GM12878 (cell line): ENCODE results near the gene KRTAP10-8. TPM values are rescaled to one million over a fixed set of nuclear protein-coding genes. Genes with fewer than 3 reads are reported as not detected.

ENCODE experiments used
- ATAC-seq: fragments of 200-7000 bp; cut with Tn5 transposase; 3 replicates; pipeline ENCODE4 v1.9.1; 2020; ENCODE audit warnings: mild to moderate bottlenecking, moderate library complexity
- BruUV-seq: library from RNA; stranded (reverse); fragments of 400-500 nt; replicated peaks from 2 replicates; lab custom pipeline; 2021; lab: Mats Ljungman, UMichigan
- CTCF ChIA-PET: fragments of 300-600 bp; sonication (Branson Sonifier 250); formaldehyde crosslinking; extraction: SDS; loops from one replicate; lab custom pipeline; 2021; ENCODE audit warnings: inconsistent platforms; lab: Yijun Ruan, JAX
- POLR2A ChIA-PET: fragments of 350-600 bp; formaldehyde crosslinking; extraction: SDS; loops from one replicate; lab custom pipeline; 2021; ENCODE audit warnings: inconsistent platforms; lab: Charles Lee
- RAD21 ChIA-PET: fragments of 300-600 bp; sonication (Branson Sonifier 250); formaldehyde crosslinking; loops from one replicate; lab custom pipeline; 2023; ENCODE audit warnings: antibody characterized with exemption; ENCODE audit not compliant: unreplicated experiment; lab: Charles Lee
- SMC1A ChIA-PET: fragments of 300-600 bp; sonication (Branson Sonifier 250); formaldehyde crosslinking; loops from one replicate; lab custom pipeline; 2023; ENCODE audit not compliant: unreplicated experiment, uncharacterized antibody; lab: Charles Lee
- DNase-seq: peaks from one replicate; pipeline ENCODE4 v3.0.0-alpha.2; 2011; ENCODE audit warnings: low read depth, low spot score
- FAIRE-seq: peaks from 3 replicates; lab custom pipeline; 2011; peaks lifted over from hg19 to GRCh38; lab: Jason Lieb, UNC
- H2AFZ ChIP-seq: 2 replicates; pipeline ENCODE4 v1.6.0; 2011; ENCODE audit warnings: low read depth, low read length, control low read depth; ENCODE audit not compliant: control insufficient read depth
- H3K27ac ChIP-seq: 2 replicates; pipeline ENCODE4 v1.5.1; 2011; ENCODE audit warnings: control low read depth; ENCODE audit not compliant: control insufficient read depth, insufficient read depth
- H3K27me3 ChIP-seq, 2 experiments: replicated peaks in 1 of 2; 2 replicates each; pipeline versions ENCODE4 v1.6.0 to v1.6.1; 2011; ENCODE audit warnings: low read length in 1 of 2; ENCODE audit not compliant: control insufficient read depth in 2 of 2, insufficient read depth in 2 of 2
- H3K36me3 ChIP-seq, 2 experiments: 2 replicates each; pipeline ENCODE4 v1.5.1; 2011; ENCODE audit warnings: low read length in 1 of 2; ENCODE audit not compliant: control insufficient read depth in 2 of 2, insufficient read depth in 2 of 2
- H3K4me1 ChIP-seq: 2 replicates; pipeline ENCODE4 v1.6.1; 2011; ENCODE audit warnings: mild to moderate bottlenecking, low read length, moderate library complexity, mixed read lengths; ENCODE audit not compliant: control insufficient read depth, insufficient read depth
- H3K4me2 ChIP-seq: 2 replicates; pipeline ENCODE4 v1.6.0; 2011; ENCODE audit warnings: control low read depth; ENCODE audit not compliant: control insufficient read depth, insufficient read depth
- H3K4me3 ChIP-seq: fragments of 200-600 bp; sonication (generic); 2 replicates; pipeline ENCODE4 v1.5.1; 2016
- H3K79me2 ChIP-seq: 2 replicates; pipeline ENCODE4 v1.6.0; 2011; ENCODE audit warnings: low read length; ENCODE audit not compliant: control insufficient read depth, insufficient read depth
- H3K9ac ChIP-seq: 2 replicates; pipeline ENCODE4 v1.8.0; 2011; ENCODE audit warnings: low read length, control low read depth, mixed read lengths; ENCODE audit not compliant: control insufficient read depth, insufficient read depth
- H3K9me3 ChIP-seq: replicated peaks from 3 replicates; pipeline ENCODE4 v1.5.1; 2011; ENCODE audit warnings: mild to moderate bottlenecking, low read length; ENCODE audit not compliant: control insufficient read depth, insufficient read depth
- H4K20me1 ChIP-seq: 2 replicates; pipeline ENCODE4 v1.6.0; 2011; ENCODE audit not compliant: control insufficient read depth, insufficient read depth
- CEBPB ChIP-seq, 2 experiments: fragments of 150-350 bp in 1 of 2; IDR thresholded peaks; 2 replicates each; pipeline ENCODE4 v1.6.1; 2012 to 2014; ENCODE audit warnings: low read depth in 2 of 2, low read length in 2 of 2, borderline replicate concordance in 1 of 2, inconsistent platforms in 1 of 2
- CREB1 ChIP-seq: IDR thresholded peaks from 2 replicates; pipeline ENCODE4 v1.6.1; 2012; ENCODE audit warnings: low read depth, mild to moderate bottlenecking, inconsistent platforms
- IKZF1 ChIP-seq: fragments of 450-650 bp; conservative IDR thresholded peaks from 2 replicates; pipeline ENCODE4 v1.6.1; 2017; ENCODE audit warnings: antibody characterized with exemption, mild to moderate bottlenecking
- IRF4 ChIP-seq: IDR thresholded peaks from 2 replicates; pipeline ENCODE4 v1.6.1; 2011; ENCODE audit warnings: low read depth, low read length
- NFYB ChIP-seq: IDR thresholded peaks from 2 replicates; pipeline ENCODE4 v1.6.1; 2011; ENCODE audit warnings: low read depth, mild to moderate bottlenecking, low read length, improper control_type of control experiment, moderate library complexity; ENCODE audit not compliant: insufficient read depth
- POLR2A ChIP-seq: IDR thresholded peaks from 2 replicates; pipeline ENCODE4 v1.6.1; 2011; ENCODE audit warnings: low read depth, mild to moderate bottlenecking, low read length
- STAT1 ChIP-seq: fragments of 450-650 bp; conservative IDR thresholded peaks from 2 replicates; pipeline ENCODE4 v1.6.1; 2014; ENCODE audit warnings: antibody characterized with exemption, mild to moderate bottlenecking
- TCF3 ChIP-seq: IDR thresholded peaks from 2 replicates; pipeline ENCODE4 v1.6.1; 2012; ENCODE audit warnings: low read depth, mild to moderate bottlenecking, low read length, borderline replicate concordance; ENCODE audit not compliant: insufficient read depth
- ZNF384 ChIP-seq: IDR thresholded peaks from 2 replicates; pipeline ENCODE4 v1.6.1; 2012; ENCODE audit warnings: low read depth, mild to moderate bottlenecking, low read length, improper control_type of control experiment, borderline replicate concordance
- ZZZ3 ChIP-seq: IDR thresholded peaks from 2 replicates; pipeline ENCODE4 v1.6.1; 2011; ENCODE audit warnings: low read depth; ENCODE audit not compliant: control insufficient read depth, insufficient read length
- WGBS: methylation state at CpG from one replicate; pipeline ENCODE4 v1.1.6; 2016; ENCODE audit warnings: low lambda C conversion rate; ENCODE audit not compliant: insufficient replicate concordance, insufficient coverage; ENCODE audit errors: missing lambda C conversion rate; 5-methylcytosine and 5-hydroxymethylcytosine counted together
- in situ Hi-C: fragments of 300-500 bp; cut with MboI; formaldehyde crosslinking; loops from 9 replicates; pipeline ENCODE4 v1.14.3; 2018; ENCODE audit warnings: mixed read lengths
- intact Hi-C: fragments of 100-400 bp; cut with micrococcal nuclease; formaldehyde crosslinking; loops from one replicate; pipeline ENCODE4 v1.14.2; 2022; ENCODE audit not compliant: unreplicated experiment
- polyA plus RNA-seq, 11 experiments: library from polyadenylated mRNA; depleted of rRNA in 4 of 11; unstranded in 6 of 11; stranded (reverse) in 5 of 11; fragments of >200 nt; fragmentation: Nextera tagmentation in 4 of 11; fragmentation: Illumina TruSeq in 1 of 11; extraction: Ambion mirVana in 4 of 11; extraction: Trizol in 1 of 11; gene quantifications; 1 replicate in 1 of 11; 2 replicates in 10 of 11; pipeline versions ENCODE4 v1.2.1 to v1.2.3, GENCODE V29; 2011 to 2016; ENCODE audit warnings: inconsistent platforms in 2 of 11, missing spikeins in 2 of 11, low read depth in 1 of 11
- total RNA-seq, 4 experiments: library from RNA; depleted of rRNA in 3 of 4; stranded (reverse); fragments of >200 nt in 3 of 4; fragmentation: Illumina TruSeq in 1 of 4; extraction: Trizol in 1 of 4; gene quantifications; 2 replicates each; pipeline versions ENCODE4 v1.2.1 to v1.2.3, GENCODE V29; 2013 to 2021
- TF ChIP-seq, protein P1 (sequence below): fragments of 450-650 bp; IDR thresholded peaks from 2 replicates; pipeline ENCODE4 v1.6.1; 2017; ENCODE audit warnings: low read depth, mild to moderate bottlenecking, moderate library complexity
- TF ChIP-seq, protein P2 (sequence below): IDR thresholded peaks from 2 replicates; pipeline ENCODE4 v1.6.1; 2011; ENCODE audit warnings: low read depth, mild to moderate bottlenecking, low read length, moderate library complexity, borderline replicate concordance; ENCODE audit errors: extremely low read depth
- TF ChIP-seq, protein P3 (sequence below): fragments of 450-650 bp; IDR thresholded peaks from 2 replicates; pipeline ENCODE4 v1.6.1; 2017; ENCODE audit warnings: mild to moderate bottlenecking, moderate library complexity

Gene KRTAP10-8
- total and polyA plus RNA-seq, 10 of the 15 experiments (the other 5 are each of a cell fraction or from before 2014, with no cell fraction given): not detected

DNA sequence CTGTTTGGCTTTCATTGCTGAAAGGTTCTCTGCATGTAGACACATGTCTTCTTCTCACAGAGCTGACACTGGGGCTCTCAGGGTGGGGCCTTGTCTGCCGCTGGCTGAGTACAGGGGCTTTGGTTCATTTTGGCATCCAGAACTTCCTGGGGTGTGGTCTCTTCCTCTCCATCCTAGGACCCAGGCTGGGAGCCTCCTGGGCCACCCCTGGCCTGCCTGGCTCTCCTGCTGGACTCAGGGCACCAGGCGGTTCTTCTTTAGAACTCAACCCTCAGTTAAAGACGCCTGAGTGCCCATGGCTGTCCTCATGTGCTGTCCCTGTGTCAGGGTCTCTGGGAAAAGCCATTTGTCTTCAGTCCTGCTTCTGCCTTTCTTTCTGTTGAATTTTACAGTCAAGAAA, 26.0 kb upstream of the KRTAP10-8 start (continued):
- no peak for TF ChIP-seq CEBPB (IDR thresholded peaks at IDR 0.05; ENCODE audit: borderline replicate concordance in 1 of 2, low read depth in 2 of 2, low read length in 2 of 2)
- TF ChIP-seq CREB1: no peak
- no peak for TF ChIP-seq TCF3
- no peak for TF ChIP-seq POLR2A
- TF ChIP-seq, protein P1, sequence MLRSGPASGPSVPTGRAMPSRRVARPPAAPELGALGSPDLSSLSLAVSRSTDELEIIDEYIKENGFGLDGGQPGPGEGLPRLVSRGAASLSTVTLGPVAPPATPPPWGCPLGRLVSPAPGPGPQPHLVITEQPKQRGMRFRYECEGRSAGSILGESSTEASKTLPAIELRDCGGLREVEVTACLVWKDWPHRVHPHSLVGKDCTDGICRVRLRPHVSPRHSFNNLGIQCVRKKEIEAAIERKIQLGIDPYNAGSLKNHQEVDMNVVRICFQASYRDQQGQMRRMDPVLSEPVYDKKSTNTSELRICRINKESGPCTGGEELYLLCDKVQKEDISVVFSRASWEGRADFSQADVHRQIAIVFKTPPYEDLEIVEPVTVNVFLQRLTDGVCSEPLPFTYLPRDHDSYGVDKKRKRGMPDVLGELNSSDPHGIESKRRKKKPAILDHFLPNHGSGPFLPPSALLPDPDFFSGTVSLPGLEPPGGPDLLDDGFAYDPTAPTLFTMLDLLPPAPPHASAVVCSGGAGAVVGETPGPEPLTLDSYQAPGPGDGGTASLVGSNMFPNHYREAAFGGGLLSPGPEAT: no peak
- TF ChIP-seq, all 136 proteins: peak for 0

DNA sequence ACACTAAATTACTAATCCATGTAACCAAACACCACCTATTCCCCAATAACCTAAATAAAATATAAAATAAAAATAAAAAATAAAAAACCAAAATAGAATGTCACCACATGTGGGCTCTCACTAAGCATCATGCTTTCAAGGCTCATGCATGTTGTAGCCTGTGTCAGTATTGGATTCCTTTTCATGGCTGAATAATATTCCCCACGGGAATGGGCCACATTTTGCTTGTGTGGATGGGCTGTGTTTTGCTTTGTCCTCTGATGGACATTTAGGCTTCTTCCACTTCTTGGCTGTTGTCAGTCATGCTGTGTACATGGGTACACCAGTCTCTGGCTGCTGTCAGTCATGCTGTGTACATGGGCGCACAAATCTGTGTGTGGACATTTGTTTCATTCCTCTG, 22.8 kb upstream of the KRTAP10-8 start:
- no peak for DNase-seq
- intact Hi-C loops: no loop called here
- POLR2A ChIA-PET: no interaction called here
- Histone ChIP-seq H3K27me3 (no peaks in the 10 kb centered on the region), H3K9me3 (no peaks in the 10 kb centered on the region), H3K27ac (no peak overlapping the region), H3K79me2 (no peaks in the 10 kb centered on the region)
- WGBS: 32% methylated on average over 2 of the region's 2 CpGs
- no peak for TF ChIP-seq ZNF384
- no peak for TF ChIP-seq NFYB
- no peak for TF ChIP-seq ZZZ3
- no peak for TF ChIP-seq IKZF1
- TF ChIP-seq, protein P2, sequence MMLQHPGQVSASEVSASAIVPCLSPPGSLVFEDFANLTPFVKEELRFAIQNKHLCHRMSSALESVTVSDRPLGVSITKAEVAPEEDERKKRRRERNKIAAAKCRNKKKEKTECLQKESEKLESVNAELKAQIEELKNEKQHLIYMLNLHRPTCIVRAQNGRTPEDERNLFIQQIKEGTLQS: no peak
- TF ChIP-seq IRF4: no peak
- TF ChIP-seq CEBPB (IDR thresholded peaks at IDR 0.05; ENCODE audit: borderline replicate concordance in 1 of 2, low read depth in 2 of 2, low read length in 2 of 2): no peak
- TF ChIP-seq, protein P3, sequence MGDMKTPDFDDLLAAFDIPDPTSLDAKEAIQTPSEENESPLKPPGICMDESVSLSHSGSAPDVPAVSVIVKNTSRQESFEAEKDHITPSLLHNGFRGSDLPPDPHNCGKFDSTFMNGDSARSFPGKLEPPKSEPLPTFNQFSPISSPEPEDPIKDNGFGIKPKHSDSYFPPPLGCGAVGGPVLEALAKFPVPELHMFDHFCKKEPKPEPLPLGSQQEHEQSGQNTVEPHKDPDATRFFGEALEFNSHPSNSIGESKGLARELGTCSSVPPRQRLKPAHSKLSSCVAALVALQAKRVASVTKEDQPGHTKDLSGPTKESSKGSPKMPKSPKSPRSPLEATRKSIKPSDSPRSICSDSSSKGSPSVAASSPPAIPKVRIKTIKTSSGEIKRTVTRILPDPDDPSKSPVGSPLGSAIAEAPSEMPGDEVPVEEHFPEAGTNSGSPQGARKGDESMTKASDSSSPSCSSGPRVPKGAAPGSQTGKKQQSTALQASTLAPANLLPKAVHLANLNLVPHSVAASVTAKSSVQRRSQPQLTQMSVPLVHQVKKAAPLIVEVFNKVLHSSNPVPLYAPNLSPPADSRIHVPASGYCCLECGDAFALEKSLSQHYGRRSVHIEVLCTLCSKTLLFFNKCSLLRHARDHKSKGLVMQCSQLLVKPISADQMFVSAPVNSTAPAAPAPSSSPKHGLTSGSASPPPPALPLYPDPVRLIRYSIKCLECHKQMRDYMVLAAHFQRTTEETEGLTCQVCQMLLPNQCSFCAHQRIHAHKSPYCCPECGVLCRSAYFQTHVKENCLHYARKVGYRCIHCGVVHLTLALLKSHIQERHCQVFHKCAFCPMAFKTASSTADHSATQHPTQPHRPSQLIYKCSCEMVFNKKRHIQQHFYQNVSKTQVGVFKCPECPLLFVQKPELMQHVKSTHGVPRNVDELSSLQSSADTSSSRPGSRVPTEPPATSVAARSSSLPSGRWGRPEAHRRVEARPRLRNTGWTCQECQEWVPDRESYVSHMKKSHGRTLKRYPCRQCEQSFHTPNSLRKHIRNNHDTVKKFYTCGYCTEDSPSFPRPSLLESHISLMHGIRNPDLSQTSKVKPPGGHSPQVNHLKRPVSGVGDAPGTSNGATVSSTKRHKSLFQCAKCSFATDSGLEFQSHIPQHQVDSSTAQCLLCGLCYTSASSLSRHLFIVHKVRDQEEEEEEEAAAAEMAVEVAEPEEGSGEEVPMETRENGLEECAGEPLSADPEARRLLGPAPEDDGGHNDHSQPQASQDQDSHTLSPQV: no peak
- TF ChIP-seq STAT1: no peak
- TF ChIP-seq, all 136 proteins: peak for 0
- FAIRE-seq (no peak), ATAC-seq (no peak)
- H3K36me3 ChIP-seq: no peaks in the 10 kb centered on the region
- H4K20me1 ChIP-seq: no peaks in the 10 kb centered on the region
- no peak overlapping the region for H3K4me3 ChIP-seq
- ChIA-PET RAD21 (no interaction called here), CTCF (no interaction called here), SMC1A (no interaction called here)
- H3K4me2 ChIP-seq: no peak overlapping the region
- no TSS peak for BruUV-seq
- H2AFZ ChIP-seq: no peak overlapping the region
- H3K4me1 ChIP-seq: no peaks in the 10 kb centered on the region
- H3K9ac ChIP-seq: no peak overlapping the region
- in situ Hi-C loops: no loop called here
